GM18873 (cell line): ENCODE data around the gene ASB18.

ENCODE experiments used
- ATAC-seq: cut with Tn5 transposase; IDR thresholded peaks from one replicate; pipeline ENCODE4 v1.9.1; 2021; ENCODE audit warnings: mild to moderate bottlenecking, moderate library complexity, moderate number of reproducible peaks; ENCODE audit not compliant: unreplicated experiment, low FRiP score

Gene ASB18

DNA sequence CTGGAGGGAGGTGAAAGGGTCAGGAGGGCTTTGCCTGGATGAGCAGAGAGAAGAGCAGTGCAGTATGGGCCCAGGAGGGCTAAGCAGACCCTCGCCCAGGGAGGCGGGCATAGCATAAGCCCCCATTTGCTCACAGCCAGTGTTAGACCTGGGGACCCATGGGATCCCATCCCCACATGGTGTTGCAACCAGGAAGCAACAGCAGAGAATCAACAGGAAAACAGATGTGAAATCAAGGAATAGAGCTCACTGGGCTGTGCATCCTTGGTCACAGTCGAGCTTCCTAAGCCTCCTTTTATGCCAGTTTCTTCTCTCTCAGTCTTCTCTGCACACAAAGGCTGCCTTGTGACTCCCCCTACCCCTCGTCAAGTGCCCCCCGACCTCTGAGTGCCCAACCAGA, 19.9 kb downstream of the ASB18 start:
- no peak for ATAC-seq

DNA sequence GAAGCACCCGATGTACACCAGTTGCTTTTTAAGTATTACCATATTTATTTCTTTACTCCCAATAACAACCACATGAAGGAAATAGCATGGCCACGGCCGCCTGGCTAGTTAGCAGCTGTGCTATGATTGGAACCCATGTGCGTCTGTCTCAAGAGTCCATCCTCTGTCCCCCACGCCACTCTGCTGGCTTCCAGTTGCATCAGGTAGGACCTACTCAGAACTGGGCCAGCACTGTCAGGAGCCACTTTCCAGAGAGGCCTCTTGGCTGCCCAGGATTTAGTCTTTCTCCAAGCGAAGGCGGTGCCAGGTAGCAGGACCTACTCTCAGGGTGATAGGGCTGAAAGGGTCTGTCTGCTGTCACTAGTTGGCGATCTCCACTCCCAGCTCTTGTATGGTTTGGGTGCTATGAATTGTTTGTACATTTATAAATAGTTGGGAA, 22.1 kb downstream of the ASB18 start:
- no peak for ATAC-seq

DNA sequence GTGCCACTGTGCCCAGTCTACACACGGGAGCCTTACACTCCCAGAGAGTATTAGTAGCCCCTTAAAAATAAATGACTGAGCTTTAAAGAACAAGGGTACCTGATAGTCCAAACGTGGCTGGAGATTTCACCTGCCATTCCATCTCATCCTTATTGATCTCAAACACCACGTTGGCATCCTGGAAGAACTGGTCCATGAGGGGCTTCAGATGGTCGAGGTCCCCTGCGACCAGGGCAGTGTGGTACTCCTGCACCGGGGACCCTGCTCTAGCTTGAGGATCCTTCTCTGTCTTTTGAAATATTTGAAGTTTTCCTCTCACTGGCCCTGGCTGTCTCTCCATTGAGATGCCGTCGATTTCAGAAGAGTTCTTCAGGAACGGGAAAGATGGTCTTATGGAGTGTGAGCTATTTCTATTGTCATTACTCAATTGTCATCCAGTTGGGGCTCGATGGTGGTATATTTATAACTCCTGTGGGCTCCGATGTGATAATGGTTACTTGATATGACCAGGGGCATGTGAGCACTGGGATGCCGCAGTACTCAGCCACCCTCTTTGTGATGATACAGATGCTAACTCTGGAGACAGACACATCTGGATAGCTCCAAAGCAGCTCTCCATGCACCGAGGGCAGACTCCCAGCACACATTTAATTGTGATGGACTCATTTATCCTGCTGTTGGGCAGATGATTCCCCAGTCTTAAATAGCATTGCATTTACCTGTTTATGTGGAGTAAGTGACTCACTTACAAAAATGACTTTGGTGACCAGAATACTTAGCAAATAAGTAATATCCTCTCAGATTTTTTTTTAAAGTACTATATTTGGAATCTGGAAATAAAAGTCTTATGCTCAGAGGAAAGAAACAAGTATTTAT, 22.8 kb downstream of the ASB18 start:
- no peak for ATAC-seq

DNA sequence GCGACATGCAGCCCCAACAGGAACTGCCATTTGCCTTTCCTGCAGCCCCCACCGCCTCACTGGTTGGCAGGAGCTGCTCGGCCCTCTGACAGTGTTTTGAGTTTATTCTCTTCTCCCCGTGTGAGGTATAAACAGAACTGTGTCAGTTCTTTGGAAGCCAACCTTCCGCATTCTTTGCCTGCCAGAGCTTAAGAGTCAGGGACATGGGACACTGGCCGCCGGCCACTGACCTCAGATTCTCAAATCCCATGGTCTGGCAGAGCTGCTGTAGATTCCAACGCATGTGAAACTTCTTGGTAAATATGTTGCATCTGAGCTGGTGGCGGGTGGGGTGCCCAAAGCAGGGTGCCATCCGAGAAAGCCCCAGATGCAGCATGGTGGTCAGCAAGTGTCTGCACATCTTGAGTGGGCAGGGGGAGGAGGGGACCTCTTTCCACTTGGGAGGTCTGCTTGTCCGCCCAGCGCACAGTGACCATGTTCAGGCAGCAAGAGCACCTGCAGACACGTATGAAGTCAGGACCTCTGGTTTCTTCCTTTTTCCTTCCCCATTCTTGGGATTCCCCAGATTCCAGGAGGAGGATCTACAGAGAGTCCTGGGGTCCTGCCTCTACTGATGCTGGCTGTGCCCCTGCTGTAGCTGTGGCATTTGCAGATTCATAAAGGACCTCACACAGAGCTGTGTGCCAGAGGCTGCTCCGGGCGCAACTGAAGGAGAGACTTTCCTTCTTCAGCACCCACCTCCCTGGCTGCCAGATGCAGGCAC, 23.8 kb downstream of the ASB18 start:
- no peak for ATAC-seq

DNA sequence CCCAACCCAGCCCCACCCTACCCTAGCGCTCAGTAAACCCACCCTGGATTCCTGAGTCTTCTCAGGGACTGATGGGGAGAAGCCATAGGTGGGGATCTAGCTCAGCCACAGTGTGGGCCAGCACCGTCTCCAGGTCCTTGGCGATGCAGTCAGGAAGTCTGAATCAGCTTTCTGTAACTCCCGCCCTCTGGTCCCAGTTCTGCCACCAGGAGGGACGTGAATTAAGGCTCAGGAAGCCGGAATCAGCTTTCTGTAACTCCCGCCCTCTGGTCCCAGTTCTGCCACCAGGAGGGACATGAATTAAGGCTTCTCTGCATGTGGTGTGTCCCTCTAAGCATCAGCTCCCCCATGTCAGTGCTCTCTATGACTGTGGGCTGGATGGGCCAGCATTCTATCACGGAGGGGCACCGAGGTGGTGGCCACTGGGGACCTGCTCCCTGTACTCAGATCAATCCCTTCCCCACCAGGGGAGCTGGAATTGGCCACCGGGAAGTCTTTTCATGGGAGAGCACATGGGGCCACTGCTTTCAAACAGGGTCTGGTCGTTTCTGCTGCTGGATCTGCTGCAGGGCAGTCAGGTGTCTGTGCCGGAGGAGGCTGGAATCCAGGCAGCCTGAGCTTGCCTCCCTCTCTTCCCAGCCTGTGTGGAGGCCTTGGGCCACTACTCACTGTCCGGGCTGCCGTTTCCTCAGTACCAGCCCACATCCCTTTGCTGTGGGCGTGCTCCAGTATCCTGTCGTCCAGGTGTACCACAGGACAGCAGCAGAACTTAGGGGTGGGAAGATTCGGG, 24.7 kb downstream of the ASB18 start:
- no peak for ATAC-seq

DNA sequence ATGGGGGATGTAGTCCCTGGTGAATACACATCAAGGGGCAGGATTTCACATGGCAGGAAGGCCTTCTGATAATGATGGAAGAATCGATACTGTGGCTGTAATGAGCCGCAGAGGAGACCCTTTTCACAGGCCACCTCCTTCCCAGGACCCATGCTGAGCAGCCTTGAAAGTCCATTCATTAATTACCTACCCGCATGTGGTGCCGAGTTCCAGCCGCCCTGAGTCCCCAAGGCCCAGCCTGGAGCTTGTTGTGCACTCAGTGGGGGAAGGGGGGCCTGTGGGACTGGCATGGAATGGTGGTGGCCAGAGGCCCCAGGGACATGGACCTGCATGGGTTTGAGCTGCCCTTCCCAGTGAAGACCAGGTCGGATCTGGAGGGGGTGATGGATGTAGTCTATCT, 25.5 kb downstream of the ASB18 start:
- ATAC-seq: no peak

DNA sequence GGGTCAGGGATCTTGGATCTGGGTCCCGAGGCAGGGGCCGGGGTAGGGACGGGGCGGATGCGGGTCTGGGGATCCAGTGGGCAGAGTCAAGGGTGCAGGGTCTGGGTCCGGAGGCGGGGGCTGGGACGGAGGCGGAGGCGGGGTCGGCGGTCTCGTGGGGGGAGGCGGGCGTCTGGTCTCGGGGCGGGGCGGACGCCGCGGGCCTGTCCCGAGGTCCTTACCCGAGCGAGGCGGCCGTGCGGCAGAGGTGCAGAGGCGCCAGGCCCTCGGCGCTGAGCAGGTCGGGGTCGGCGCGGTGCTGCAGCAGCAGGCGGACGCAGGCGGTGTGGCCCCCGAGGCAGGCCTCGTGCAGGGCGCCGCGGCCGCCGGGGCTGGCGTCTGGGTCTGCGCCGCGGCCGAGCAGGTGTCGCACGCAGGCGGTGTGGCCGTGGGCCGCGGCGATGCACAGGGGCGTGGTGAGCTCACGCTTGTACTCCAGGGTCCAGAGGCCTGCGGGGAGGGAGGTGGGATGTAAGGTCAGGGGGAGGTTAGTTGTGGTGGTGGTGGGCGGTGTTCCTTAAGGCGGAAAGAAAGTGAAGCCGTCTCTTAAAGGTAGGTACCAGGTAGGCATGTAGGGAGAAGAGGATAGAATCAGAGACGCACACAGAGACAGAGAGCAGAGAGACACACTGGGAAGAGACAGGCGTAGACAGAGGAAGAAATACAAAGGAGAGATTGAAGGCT, 26.6 kb downstream of the ASB18 start:
- ATAC-seq: no peak

DNA sequence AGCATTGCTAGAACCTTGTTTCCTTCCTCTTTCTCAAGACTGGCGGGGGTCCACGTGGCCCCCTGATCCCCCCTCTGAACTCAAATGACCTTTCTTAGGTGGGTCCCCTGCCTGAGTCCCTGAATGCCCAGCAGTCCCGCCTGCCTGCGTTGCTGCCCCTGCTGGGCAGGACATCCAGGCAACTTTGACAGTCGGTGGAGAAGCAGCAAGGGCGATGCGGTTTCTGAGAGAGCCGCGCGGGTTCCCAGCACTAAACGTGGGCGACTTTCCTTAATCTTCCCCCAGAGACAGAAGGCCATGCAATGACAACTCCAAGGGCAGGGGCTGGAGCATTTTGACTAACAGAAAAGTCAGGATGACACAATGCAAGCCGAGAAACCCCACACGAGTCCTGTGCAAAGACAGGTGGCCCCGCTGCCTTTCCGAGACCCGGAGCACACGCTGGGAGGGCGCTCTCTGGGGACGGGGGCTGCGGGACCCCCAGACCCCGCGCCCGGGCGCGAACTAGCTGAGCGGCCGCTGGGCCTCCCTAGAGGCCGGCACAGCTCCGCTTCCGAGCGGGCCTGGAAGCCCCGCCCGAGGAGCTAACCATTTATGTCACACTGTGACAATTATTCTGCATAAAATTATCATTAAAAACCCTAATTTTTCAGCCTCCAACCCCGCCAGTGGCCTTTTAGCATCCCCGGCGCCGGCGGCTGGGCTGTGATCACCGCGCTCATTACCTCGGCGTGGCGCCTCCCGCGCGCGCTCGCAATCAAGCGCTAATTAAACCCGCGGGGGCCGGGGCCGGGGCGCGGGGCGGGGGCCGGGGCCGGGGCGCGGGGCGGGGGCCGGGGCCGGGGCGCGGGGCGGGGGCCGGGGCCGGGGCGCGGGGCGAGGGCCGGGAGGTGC, 27.4 kb downstream of the ASB18 start:
- ATAC-seq: no peak

DNA sequence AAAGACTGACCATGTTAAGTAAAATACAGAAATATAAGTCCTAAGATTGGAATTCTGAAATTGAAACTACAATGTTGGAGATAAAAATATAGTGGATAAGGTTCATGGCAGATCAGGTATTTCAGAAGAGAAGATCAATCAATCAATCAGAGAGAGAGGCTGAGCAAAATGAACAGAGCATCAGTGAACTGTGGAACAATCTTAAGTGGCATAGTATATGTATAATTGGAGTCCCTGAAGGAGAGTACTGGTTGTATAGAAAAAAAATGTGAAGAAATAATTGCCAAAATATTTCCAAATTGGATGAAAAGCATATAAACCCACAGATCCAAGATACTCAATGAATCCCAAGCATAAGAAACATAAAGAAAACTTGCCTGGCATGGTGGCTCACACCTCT, 35.0 kb downstream of the ASB18 start:
- no peak for ATAC-seq

DNA sequence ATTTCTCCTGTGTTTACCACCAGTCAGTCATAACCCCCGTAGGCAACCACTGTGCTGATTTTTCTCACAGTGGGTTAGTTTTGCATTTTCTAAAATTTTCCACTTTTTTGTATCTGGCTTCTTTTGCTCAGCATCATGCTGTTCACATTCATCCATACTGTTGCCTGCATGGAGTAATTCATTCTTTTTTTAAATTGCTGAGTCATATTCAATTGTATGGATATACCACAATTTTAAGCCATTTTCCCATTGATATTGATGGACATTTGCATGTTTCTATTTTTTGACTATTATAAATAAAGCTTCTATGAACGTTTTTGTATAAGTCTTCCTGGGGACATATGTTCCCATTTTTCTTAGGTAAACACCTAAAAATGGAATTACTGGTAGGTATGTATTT, 40.5 kb downstream of the ASB18 start:
- ATAC-seq: no peak

DNA sequence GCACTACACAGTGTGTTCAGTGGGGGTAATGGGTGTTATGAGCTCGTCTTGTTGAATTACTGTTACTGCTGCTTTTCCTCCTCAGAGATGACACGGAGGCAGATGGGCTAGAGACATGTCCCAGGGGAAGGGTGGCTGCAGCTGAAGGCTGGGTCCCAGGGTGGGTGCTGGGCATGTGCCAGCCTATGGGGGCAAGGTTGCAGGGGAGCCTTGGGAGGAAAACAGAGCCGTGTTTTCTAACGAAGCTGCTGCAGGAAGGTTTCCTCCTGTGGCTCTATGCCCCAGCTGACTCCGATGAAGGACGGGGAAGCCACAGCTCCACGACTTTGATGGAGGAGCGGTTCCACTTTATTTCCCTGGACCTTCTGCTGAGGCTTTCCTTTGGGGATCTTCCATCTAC, 42.4 kb downstream of the ASB18 start:
- ATAC-seq: no peak

DNA sequence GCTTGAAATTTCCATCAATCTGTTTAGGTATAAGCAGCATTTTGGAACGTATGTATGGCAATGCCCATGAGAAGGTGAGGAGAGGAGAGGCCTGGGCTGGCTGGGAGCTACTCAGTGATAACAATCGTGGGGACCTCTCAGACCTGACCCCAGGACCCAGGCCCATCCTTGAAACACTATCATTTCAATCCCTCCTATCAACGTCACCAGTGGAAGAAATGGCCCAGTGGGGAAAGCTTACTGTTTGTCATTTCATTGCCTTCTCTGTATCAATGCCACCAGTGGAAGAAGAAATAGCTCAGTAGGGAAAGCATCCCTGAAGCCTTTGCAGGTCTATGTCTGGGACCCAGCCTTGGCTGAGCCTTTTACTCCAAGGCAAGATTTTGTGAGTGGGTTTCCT, 44.8 kb downstream of the ASB18 start:
- no peak for ATAC-seq

DNA sequence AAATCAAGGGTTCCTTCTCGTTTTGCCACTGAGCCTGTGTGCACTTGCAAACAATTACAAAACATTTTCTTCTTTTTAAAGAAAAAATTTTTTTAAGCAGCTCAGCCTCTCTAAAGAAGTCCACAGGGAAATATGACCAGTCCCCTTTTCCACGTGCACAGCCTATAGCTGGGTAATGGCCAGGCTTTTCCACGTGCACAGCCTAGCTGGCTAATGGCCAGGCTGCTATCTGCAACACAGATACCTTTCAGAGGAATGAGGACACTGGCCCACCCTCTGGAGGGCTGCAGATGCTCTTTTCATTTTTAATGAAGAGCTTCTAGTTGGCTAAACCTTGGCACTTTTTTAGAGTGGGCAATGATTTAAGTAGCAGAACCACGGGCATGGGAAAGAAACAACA, 46.3 kb downstream of the ASB18 start:
- no peak for ATAC-seq

DNA sequence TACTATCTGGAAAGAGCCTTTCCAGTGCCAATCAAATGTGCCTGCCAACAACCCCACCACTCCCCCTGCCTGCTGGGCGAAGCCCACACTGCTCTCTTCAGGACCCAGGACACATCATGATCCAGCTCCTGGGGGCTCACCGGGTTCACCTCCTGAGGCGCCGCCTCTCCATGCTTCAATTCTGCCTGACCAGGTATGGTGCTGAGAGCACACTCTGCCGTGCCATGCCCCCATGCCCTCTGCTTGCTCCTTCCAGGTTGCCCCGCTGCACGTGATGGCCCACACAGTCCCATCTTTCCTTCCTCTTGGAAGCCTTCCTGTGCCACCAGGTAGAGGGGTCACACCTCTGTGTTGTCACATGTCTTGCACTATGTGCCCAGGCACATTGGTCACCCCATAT, 47.5 kb downstream of the ASB18 start:
- no peak for ATAC-seq

DNA sequence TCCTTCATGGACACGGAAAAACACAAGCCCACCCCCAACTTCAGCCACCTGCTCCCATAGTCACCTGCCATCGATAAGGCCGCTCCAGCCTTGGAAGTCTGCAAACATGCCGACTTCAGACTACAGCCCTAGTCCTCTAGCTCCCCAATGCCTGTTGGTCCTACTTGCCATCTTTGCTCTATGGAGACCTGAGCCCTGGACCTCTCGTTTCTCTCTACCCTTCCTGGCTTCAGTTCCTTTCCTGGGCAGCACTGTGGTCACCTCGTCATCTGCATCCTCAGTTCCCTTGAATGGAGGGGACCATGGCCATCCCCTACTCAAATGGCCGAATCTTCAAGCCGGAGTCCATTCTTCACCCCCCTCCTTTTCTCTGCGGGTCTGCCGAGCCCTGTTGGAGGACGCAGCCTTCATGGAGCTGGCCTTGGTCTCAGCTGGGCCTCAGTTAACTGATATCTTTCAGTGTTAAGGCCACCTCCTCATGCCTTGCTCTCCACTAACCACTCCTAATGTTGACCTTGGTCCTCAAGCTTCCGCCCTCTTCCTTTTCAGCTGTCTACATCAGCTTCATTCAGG, 48.4 kb downstream of the ASB18 start:
- ATAC-seq: no peak

DNA sequence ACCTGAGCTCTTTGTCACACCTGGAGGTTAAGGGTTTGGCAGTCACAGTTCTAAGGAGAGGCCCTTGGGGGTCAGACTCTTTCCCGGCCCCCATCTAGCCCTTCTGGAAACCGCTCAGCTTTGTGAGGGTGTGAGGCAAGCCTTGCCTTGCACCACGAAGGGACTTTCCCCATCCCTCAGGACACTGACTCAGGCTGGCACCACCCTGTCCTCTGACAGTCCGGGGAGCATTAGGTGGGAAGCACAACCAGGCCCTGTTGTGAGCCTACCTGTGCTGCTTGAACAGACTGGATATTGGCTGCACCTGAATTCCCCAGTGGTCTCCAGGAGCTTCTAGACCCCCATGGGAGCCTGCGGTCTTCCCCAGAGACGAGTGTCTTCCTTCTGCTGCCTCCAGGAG, 49.0 kb downstream of the ASB18 start:
- no peak for ATAC-seq

DNA sequence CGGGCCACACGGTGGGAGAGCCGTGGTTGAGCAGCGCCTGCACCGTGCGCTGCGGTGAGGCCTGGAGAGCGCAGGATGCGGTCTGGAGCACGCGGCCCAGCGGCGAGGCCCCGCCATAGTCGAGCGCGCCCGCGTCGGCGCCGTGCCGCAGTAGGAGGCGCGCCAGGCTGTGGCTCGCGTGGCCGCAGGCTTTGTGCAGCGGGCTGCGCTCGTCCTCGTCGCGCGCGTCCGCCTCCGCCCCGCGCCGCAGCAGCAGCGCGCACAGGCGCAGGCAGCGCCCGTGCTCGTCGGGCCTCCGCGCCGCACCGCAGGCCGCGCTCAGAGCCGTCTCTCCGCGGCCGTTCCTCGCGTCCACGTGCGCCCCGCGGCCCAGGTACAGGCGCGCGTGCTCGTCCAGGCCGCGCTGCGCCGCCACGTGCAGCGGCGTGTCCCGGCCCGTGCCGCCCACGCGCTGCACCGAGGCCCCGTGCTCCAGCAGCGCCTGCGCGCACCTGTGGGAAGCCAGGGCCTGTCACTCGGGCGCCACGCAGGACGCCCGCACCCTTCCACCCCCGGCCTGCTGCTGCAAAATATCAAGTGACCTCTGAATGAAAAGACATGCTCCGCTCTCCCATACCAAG, 49.7 kb downstream of the ASB18 start:
- ATAC-seq: no peak

DNA sequence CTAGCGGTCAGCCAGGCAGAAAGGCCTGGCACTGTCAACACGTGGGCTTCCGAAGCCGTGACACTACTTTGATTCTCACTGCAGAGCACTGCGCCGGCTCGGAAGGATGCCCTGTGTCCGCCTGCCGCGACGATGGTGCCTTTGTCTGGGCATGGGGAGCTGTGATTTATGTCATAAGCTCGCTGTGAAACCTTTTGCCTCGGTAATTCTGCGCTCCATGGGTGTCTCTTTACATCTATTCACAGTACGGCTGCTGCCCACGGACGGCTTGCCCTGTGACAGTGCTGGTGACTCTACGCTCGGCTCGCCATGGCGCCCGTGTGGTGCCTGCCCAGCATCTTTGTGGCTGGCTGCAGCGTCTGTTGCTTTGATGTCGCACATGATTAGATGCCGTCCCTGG, 52.9 kb downstream of the ASB18 start:
- no peak for ATAC-seq

DNA sequence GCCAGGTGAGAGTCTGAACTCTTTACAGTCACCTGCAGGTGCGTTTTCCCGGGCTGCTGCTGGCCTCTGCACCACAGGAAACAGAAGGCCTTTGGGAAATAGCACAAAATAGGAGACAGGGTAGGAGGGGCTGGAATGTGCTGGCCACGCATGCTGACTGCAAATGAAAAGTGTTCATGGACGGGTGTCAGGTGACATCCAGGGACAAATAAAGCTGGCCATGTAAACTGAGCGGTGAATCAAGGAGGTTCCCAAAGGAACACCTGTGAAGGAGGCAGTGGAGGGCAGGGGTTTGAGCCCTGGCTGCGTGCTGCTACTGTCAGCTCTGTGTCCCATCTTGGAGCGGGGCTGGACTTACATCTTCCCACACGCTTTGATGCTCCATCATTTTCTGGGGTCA, 53.7 kb downstream of the ASB18 start:
- ATAC-seq: no peak
